ENCODE results near the gene OVOL3.

- no peak for TF ChIP-seq CTCF (IDR thresholded peaks at IDR 0.05; ENCODE audit: borderline replicate concordance, extremely low read depth, low read length, poor library complexity, severe bottlenecking)
- TF ChIP-seq EZH2 (IDR thresholded peaks at IDR 0.05; ENCODE audit: borderline replicate concordance, low read depth, low read length, severe bottlenecking): no peak
Observed at GRCh38 chr19:36140304-36141038, 29.5 kb downstream of the OVOL3 start.

Data from DND-41 (cell line).